ENCODE results near the gene SLK. TPM values are rescaled to one million over a fixed set of nuclear protein-coding genes. Genes with fewer than 3 reads are reported as not detected.

The SLK gene
- total RNA-seq, 2 experiments from 2014 or later = 20.5 to 20.8 TPM

- no peak overlapping the region for H3K4me3 Mint-ChIP-seq
- intact Hi-C loops (cut with DNase I, micrococcal nuclease) = no loop called here
- no peaks in the 10 kb centered on the region for H3K9me3 Mint-ChIP-seq
- H3K27me3 Mint-ChIP-seq = no peaks in the 10 kb centered on the region
- no peaks in the 10 kb centered on the region for H3K4me1 Mint-ChIP-seq (ENCODE audit: low read depth)
- ChIA-PET POLR2A (interaction anchor here (0.5 to 1.2 kb wide), 2 partner anchors 43 to 47 kb away, joined by 3 read pairs; no protein-coding TSS in a partner anchor), CTCF (interaction anchor here (1.1 to 1.4 kb wide), 2 partner anchors 11 to 17 kb away, joined by 3 read pairs; no protein-coding TSS in a partner anchor)
- H3K27me3 ChIP-seq (ENCODE audit: control insufficient read depth in 1 of 2, insufficient read depth in 2 of 2, low read length in 2 of 2) = no peaks in the 10 kb centered on the region
- H3K9me3 ChIP-seq (ENCODE audit: control insufficient read depth in 1 of 2, insufficient read depth in 1 of 2, low read length in 2 of 2) = no peaks in the 10 kb centered on the region
- H3K4me1 ChIP-seq (ENCODE audit: insufficient read depth, low read length) = peaks cover 2% of the 10 kb centered on the region
- H3K27ac Mint-ChIP-seq = no peak overlapping the region
- DNase-seq (peak in 1 of 14 experiments; percentile 9), ATAC-seq (ENCODE audit: poor library complexity) (no peak)
- no peak for TF ChIP-seq CTCF (IDR thresholded peaks at IDR 0.05)
- no peak overlapping the region for H3K4me3 ChIP-seq (ENCODE audit: low read length)
- H3K36me3 Mint-ChIP-seq (ENCODE audit: low read depth) = no peaks in the 10 kb centered on the region
- H3K36me3 ChIP-seq (ENCODE audit: insufficient read depth, low read length) = no peaks in the 10 kb centered on the region
- no peak overlapping the region for H3K27ac ChIP-seq (ENCODE audit: low read depth in 1 of 2, low read length in 2 of 2)
Measured at GRCh38 chr10:104072786-104073185, 105.8 kb downstream of the SLK start.

- H3K4me1 ChIP-seq (ENCODE audit: insufficient read depth, low read length) = peaks cover 2% of the 10 kb centered on the region
- TF ChIP-seq CTCF (IDR thresholded peaks at IDR 0.05) = no peak
- ChIA-PET POLR2A (no interaction called here), CTCF (no interaction called here)
- Mint-ChIP-seq H3K4me1 (ENCODE audit: low read depth) (no peaks in the 10 kb centered on the region), H3K9me3 (no peaks in the 10 kb centered on the region), H3K27ac (no peak overlapping the region), H3K27me3 (no peaks in the 10 kb centered on the region), H3K4me3 (no peak overlapping the region), H3K36me3 (ENCODE audit: low read depth) (no peaks in the 10 kb centered on the region)
- H3K27ac ChIP-seq (ENCODE audit: low read depth in 1 of 2, low read length in 2 of 2) = no peak overlapping the region
- intact Hi-C loops (cut with DNase I, micrococcal nuclease) = loop anchor here in 1 of 2 experiments (1.0 kb wide), 1 partner anchor 21 kb away; no protein-coding TSS in a partner anchor
- H3K27me3 ChIP-seq (ENCODE audit: control insufficient read depth in 1 of 2, insufficient read depth in 2 of 2, low read length in 2 of 2) = no peaks in the 10 kb centered on the region
- no peak for ATAC-seq (ENCODE audit: poor library complexity)
- H3K9me3 ChIP-seq (ENCODE audit: control insufficient read depth in 1 of 2, insufficient read depth in 1 of 2, low read length in 2 of 2) = no peaks in the 10 kb centered on the region
- no peak for DNase-seq
- no peak overlapping the region for H3K4me3 ChIP-seq (ENCODE audit: low read length)
- no peaks in the 10 kb centered on the region for H3K36me3 ChIP-seq (ENCODE audit: insufficient read depth, low read length)
Measured at GRCh38 chr10:104074505-104074904, 107.6 kb downstream of the SLK start.

GRCh38 chr10:104076743-104077160, 109.8 kb downstream of the SLK start:
- peaks cover 2% of the 10 kb centered on the region for H3K4me1 ChIP-seq (ENCODE audit: insufficient read depth, low read length)
- H3K9me3 Mint-ChIP-seq = no peaks in the 10 kb centered on the region
- no peaks in the 10 kb centered on the region for H3K27me3 Mint-ChIP-seq
- H3K9me3 ChIP-seq (ENCODE audit: control insufficient read depth in 1 of 2, insufficient read depth in 1 of 2, low read length in 2 of 2) = no peaks in the 10 kb centered on the region
- no peaks in the 10 kb centered on the region for H3K4me1 Mint-ChIP-seq (ENCODE audit: low read depth)
- no peak for TF ChIP-seq CTCF (IDR thresholded peaks at IDR 0.05)
- no peak overlapping the region for H3K27ac Mint-ChIP-seq
- ChIA-PET CTCF (no interaction called here), POLR2A (no interaction called here)
- no peaks in the 10 kb centered on the region for H3K36me3 Mint-ChIP-seq (ENCODE audit: low read depth)
- H3K4me3 ChIP-seq (ENCODE audit: low read length) = no peak overlapping the region
- DNase-seq (no peak), ATAC-seq (ENCODE audit: poor library complexity) (no peak)
- H3K36me3 ChIP-seq (ENCODE audit: insufficient read depth, low read length) = no peaks in the 10 kb centered on the region
- H3K27me3 ChIP-seq (ENCODE audit: control insufficient read depth in 1 of 2, insufficient read depth in 2 of 2, low read length in 2 of 2) = no peaks in the 10 kb centered on the region
- H3K27ac ChIP-seq (ENCODE audit: low read depth in 1 of 2, low read length in 2 of 2) = no peak overlapping the region
- H3K4me3 Mint-ChIP-seq = no peak overlapping the region
- intact Hi-C loops (cut with DNase I, micrococcal nuclease) = no loop called here
